KMS-11 (cell line): ENCODE data around the gene CYB5RL.

Experiments used
- H2AFZ ChIP-seq: fragments of 200-600 bp; sonication (generic); 2 replicates; pipeline ENCODE4 v1.6.1; 2016; ENCODE audit warnings: antibody characterized with exemption, mixed run types, low read depth
- H3K27ac ChIP-seq: fragments of 200-600 bp; sonication (generic); 2 replicates; pipeline ENCODE4 v1.6.1; 2016; ENCODE audit warnings: mild to moderate bottlenecking, mixed run types
- H3K27me3 ChIP-seq: fragments of 200-600 bp; sonication (generic); 2 replicates; pipeline ENCODE4 v1.6.1; 2017; ENCODE audit warnings: mild to moderate bottlenecking, low read depth, mixed run types, moderate library complexity; ENCODE audit not compliant: insufficient read depth
- H3K36me3 ChIP-seq: fragments of 200-600 bp; sonication (generic); 2 replicates; pipeline ENCODE4 v1.6.1; 2017; ENCODE audit warnings: mild to moderate bottlenecking, mixed run types; ENCODE audit not compliant: insufficient read depth
- H3K4me1 ChIP-seq: fragments of 200-600 bp; sonication (generic); 2 replicates; pipeline ENCODE4 v1.6.1; 2016; ENCODE audit warnings: mild to moderate bottlenecking, low read depth, mixed run types; ENCODE audit not compliant: poor library complexity, severe bottlenecking
- H3K4me2 ChIP-seq: fragments of 200-600 bp; sonication (generic); 2 replicates; pipeline ENCODE4 v1.7.0; 2016; ENCODE audit warnings: mild to moderate bottlenecking, mixed run types
- H3K4me3 ChIP-seq: fragments of 200-600 bp; sonication (generic); IDR thresholded peaks from 2 replicates; pipeline ENCODE4 v1.6.1; 2017; ENCODE audit warnings: low read depth, low read length, mixed read lengths; ENCODE audit not compliant: insufficient read depth
- H3K79me2 ChIP-seq: fragments of 200-600 bp; sonication (generic); 2 replicates; pipeline ENCODE4 v1.6.1; 2016; ENCODE audit warnings: low read depth, mixed run types; ENCODE audit not compliant: insufficient read depth
- H3K9ac ChIP-seq: fragments of 200-600 bp; sonication (generic); 2 replicates; pipeline ENCODE4 v1.6.1; 2016; ENCODE audit warnings: mild to moderate bottlenecking, mixed run types
- H4K20me1 ChIP-seq: fragments of 200-600 bp; sonication (generic); 2 replicates; pipeline ENCODE4 v1.6.1; 2016; ENCODE audit warnings: mild to moderate bottlenecking, mixed run types; ENCODE audit not compliant: insufficient read depth
- TF ChIP-seq, protein P1 (sequence below): fragments of 200-600 bp; sonication (generic); conservative IDR thresholded peaks from 2 replicates; pipeline ENCODE4 v1.6.1; 2017; ENCODE audit warnings: low read depth, mild to moderate bottlenecking, antibody characterized with exemption, low read length, moderate library complexity, mixed read lengths

The CYB5RL gene

DNA sequence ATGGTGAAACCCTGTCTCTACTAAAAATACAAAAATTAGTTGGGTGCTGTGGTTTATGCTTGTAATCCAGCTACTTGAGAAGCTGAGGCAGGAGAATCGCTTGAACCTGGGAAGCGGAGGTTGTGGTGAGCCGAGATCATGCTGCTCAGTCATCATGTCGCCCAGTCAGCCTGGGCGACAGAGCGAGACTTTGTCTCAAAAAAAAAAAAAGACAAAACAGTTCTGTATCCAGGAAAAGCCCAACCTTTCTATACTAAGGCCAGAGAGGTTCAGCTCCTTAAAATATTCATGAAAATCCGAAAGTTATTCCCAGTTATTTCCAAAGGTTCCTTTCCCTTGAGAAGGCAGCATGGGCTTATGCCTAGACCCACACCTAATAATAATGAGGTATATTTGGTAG lies 4.4 kb upstream of the CYB5RL start:
- TF ChIP-seq, protein P1, sequence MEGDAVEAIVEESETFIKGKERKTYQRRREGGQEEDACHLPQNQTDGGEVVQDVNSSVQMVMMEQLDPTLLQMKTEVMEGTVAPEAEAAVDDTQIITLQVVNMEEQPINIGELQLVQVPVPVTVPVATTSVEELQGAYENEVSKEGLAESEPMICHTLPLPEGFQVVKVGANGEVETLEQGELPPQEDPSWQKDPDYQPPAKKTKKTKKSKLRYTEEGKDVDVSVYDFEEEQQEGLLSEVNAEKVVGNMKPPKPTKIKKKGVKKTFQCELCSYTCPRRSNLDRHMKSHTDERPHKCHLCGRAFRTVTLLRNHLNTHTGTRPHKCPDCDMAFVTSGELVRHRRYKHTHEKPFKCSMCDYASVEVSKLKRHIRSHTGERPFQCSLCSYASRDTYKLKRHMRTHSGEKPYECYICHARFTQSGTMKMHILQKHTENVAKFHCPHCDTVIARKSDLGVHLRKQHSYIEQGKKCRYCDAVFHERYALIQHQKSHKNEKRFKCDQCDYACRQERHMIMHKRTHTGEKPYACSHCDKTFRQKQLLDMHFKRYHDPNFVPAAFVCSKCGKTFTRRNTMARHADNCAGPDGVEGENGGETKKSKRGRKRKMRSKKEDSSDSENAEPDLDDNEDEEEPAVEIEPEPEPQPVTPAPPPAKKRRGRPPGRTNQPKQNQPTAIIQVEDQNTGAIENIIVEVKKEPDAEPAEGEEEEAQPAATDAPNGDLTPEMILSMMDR, result no peak
- H3K4me2 ChIP-seq, result no peak overlapping the region
- peaks cover 7% of the 10 kb centered on the region; the same call in 1 of the 2 replicates for H3K36me3 ChIP-seq
- H3K4me1 ChIP-seq, result peaks cover 25% of the 10 kb centered on the region
- H3K9ac ChIP-seq, result no peak overlapping the region
- H3K27ac ChIP-seq, result no peak overlapping the region
- peaks cover 35% of the 10 kb centered on the region for H3K79me2 ChIP-seq
- H4K20me1 ChIP-seq, result no peaks in the 10 kb centered on the region
- no peak overlapping the region for H3K4me3 ChIP-seq
- no peaks in the 10 kb centered on the region for H3K27me3 ChIP-seq
- no peak overlapping the region for H2AFZ ChIP-seq

DNA sequence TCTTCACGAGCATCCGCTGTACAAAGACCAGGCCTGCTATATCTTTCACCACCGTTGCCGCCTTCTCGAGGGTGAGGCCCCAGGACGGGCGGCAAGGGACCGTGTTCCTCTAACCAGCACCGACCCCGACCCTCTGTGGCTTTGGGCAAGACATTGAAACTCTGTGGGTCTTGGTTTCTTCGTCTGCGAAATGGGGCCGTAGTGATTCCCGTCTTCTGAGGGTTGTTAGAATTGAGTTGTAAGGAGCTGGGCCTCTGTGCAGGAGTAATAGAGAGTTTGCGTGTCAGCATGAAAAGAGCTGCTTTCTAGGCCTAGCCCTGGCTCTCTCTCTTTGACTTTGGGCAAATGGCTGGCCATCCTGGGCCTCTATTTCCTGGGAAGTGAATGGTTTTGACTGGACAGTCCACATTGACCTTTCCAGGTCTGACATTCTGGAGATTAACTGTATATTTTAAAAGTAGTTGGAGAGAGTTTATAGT lies 728 bp upstream of the CYB5RL start:
- H2AFZ ChIP-seq, result peak overlapping the region; percentile 73
- peaks cover 3% of the 10 kb centered on the region; the same call in 1 of the 2 replicates for H3K36me3 ChIP-seq
- H3K27ac ChIP-seq, result peak overlapping the region; percentile 41; the same call in 1 of the 2 replicates
- H4K20me1 ChIP-seq, result no peaks in the 10 kb centered on the region
- H3K4me2 ChIP-seq, result peak overlapping the region; percentile 98
- TF ChIP-seq, protein P1, result no peak
- peak overlapping the region; percentile 46 for H3K4me3 ChIP-seq
- peaks cover 31% of the 10 kb centered on the region for H3K4me1 ChIP-seq
- H3K27me3 ChIP-seq, result no peaks in the 10 kb centered on the region
- peak overlapping the region; percentile 81 for H3K9ac ChIP-seq
- peaks cover 41% of the 10 kb centered on the region for H3K79me2 ChIP-seq

DNA sequence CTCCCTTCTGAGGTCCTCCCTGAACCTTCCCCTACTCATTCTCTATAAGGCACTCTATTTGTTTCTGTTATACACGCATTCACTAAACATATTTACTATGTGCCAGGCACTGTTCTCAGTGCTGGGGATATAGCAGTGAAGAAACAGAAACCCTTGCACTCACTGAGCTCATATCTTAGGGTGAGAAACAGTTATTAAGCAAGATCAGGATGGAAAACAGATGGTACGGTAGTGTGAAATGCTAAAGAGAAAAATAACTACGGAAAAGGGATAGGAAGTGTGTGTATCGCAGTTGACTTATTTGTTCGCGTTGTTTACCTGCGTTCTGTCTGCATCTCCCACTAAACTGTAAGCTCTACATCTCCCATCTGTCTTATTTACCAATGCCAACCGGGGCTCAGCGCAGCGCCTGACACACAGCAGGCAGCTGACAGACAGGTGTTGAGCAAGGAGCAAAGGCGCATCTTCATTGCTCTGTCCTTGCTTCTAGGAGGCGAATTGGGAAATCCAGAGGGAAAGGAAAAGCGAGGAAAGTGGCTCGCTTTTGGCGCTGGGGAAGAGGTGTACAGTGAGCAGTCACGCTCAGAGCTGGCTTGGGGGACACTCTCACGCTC lies 572 bp downstream of the CYB5RL start:
- H3K9ac ChIP-seq, result peak overlapping the region; percentile 81; the same call in 1 of the 2 replicates
- no peaks in the 10 kb centered on the region for H4K20me1 ChIP-seq
- H3K4me2 ChIP-seq, result peak overlapping the region; percentile 92
- peaks cover 41% of the 10 kb centered on the region for H3K79me2 ChIP-seq
- H3K27me3 ChIP-seq, result no peaks in the 10 kb centered on the region
- no peak overlapping the region; the same call in 1 of the 2 replicates for H3K27ac ChIP-seq
- peaks cover 31% of the 10 kb centered on the region for H3K4me1 ChIP-seq
- TF ChIP-seq, protein P1, result no peak
- peaks cover 3% of the 10 kb centered on the region; the same call in 1 of the 2 replicates for H3K36me3 ChIP-seq
- peak overlapping the region; percentile 73 for H2AFZ ChIP-seq
- peak overlapping the region; percentile 64 for H3K4me3 ChIP-seq

DNA sequence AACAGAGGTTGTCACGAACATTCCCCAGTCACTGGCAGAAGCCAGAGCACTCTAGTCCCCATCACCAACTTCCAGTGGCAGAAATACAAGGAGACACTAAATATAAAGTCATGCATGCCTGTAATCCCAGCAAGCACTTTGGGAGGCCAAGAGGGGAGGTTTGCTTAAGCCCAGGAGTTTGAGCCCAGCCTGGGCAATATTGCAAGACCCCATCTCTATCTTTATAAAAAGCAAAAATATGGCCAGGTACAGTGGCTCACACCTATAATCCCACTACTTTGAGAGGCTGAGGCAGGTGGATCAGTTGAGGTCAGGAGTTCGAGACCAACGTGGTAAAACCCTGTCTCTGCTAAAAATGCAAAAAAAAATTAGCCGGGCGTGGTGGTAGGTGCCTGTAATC lies 6.4 kb downstream of the CYB5RL start:
- no peak overlapping the region for H3K4me3 ChIP-seq
- no peaks in the 10 kb centered on the region for H3K4me1 ChIP-seq
- no peak overlapping the region for H2AFZ ChIP-seq
- H3K27ac ChIP-seq, result no peak overlapping the region
- H3K9ac ChIP-seq, result no peak overlapping the region
- H3K36me3 ChIP-seq, result no peaks in the 10 kb centered on the region
- no peaks in the 10 kb centered on the region for H3K27me3 ChIP-seq
- H3K4me2 ChIP-seq, result no peak overlapping the region
- no peaks in the 10 kb centered on the region for H3K79me2 ChIP-seq
- no peaks in the 10 kb centered on the region for H4K20me1 ChIP-seq
- TF ChIP-seq, protein P1, result no peak
